SW 1271 (cell line): Measurements from ENCODE around the gene BRS3.
A peak's percentile ranks its signal among the peaks of the same experiment; 100 is the strongest.

Experiments
- DNase-seq, 2 experiments: peaks; one replicate each; lab custom pipeline; 2025; lab: John Stamatoyannopoulos, UW

BRS3 gene

DNA sequence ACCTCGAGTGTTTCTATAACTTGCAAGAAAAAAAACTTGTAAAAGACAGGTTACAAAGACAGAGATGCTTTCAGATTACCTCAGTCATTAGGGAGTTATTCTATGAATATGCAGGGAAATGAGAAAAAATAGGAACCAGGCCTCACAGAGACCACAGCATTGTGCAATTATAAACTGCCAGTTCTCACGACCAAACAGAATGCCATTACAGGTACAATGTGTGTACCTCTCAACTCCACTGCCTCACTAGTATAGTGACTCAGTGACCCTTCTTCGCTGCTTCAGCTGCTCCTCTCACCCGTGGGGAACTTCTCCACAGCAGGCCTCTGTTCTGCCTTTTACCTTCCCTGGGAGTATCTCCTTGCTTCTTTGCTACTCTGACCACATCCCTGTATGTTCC, 7.3 kb downstream of the BRS3 start:
- DNase-seq = no peak

DNA sequence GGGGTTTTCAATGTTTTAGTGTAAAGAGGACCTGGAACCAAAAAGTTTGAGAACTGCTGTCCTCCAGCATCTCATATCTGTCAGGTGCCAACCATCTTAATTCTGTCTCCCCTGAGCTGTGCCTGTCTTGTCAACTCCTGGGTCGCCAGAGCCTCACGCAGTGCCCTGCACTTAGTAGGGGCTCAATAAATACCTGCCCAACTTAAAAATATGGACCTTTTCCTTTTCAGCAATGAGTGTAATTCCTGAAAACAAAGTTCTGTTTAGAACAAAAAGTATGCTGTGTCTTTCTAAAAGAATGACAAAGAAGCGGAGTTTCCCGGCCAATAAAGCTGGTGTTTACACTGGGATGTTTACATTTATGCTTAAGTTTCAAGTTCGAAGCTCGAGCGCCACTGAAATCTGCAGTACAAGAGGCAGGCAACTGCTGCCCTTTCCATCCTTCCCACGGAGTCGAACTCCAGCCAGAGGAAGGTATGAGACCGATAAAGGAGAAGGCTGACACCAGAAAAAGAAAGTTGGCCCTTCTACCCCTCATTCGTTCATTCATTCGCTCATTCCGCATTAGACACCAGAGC, 8.5 kb downstream of the BRS3 start:
- no peak for DNase-seq

DNA sequence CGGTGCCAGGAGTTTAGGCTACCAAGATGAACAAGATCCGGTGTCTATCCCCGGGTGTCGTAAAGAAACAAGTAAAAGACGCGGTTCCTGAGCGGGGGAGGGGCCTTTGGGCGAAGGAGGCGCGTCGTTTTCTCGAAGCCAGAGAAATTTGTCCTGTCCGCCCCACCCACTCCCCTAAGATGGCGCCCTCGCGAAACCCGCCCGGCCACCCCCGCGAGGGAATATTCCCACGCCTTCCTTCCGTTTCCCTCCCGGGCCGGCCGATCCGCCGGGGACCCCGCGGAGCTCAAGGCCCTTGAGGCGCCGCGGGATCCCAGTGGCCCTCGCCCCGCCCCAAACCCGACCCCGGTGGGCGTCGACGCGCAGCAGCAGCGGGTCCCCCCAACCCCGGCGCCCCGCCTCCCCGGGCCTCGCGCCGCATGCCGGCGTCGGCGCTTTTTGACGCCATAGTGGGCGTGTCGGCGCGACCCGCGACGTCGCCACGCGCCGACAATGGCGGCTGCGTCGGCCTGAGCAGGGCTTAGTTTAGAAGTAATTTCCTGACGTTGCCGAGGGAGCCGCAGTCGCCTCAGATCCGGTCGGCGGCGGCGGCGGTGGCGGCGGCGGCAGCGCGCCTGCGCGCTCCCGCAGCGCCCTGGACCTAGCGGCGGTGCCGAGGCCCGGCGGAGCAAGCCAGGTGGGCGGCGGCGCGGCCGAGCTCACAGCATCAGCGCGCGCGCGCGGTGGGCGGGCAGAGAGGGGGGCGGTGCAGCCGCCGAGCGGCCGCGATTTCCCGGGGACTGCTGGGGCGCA, 9.2 kb downstream of the BRS3 start:
- peak; percentile 81 to 86 for DNase-seq

DNA sequence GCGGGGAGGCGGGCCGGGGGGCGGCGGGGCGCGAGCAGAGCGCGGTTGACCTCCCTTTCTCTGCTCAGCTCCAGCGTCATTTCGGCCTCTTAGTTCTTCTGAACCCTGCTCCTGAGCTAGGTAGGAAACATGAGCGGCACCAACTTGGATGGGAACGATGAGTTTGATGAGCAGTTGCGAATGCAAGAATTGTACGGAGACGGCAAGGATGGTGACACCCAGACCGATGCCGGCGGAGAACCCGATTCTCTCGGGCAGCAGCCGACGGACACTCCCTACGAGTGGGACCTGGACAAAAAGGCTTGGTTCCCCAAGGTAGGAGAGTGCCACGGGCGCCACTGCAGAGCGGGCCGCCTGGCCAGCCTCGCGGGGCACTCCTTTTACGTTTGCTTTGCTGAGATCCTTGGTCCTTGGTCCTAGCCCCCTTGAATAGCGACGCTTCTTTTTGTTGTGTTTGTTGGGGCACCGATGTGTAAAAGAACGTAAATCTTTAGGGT, 9.9 kb downstream of the BRS3 start, which contains the start of gene HTATSF1:
Gene HTATSF1 (plus strand): TSS at position 37 of the 497 bp plus-strand sequence. CDS start 93 bp downstream, at position 130.
- DNase-seq = peak in 1 of 2 experiments; percentile 12

DNA sequence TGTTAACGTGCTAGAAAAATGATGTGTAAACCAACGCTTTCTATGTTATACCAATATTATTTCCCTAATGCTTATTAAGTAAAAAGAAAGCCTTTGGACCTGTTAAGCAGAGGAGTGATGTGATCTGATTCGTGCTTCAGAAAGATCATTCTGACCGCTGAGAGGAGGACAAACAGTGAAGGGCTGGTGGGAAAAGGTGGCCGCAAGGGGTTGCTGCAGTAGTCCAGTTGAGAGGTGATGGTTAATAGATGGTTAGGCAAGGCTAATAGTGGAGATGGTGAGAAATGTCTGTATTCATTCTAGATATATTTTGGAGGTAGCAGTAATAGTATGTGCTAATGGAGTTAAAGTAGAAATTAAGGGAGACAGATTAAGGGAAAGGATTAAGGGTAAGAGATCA, 31.3 kb downstream of the BRS3 start:
- DNase-seq = no peak

DNA sequence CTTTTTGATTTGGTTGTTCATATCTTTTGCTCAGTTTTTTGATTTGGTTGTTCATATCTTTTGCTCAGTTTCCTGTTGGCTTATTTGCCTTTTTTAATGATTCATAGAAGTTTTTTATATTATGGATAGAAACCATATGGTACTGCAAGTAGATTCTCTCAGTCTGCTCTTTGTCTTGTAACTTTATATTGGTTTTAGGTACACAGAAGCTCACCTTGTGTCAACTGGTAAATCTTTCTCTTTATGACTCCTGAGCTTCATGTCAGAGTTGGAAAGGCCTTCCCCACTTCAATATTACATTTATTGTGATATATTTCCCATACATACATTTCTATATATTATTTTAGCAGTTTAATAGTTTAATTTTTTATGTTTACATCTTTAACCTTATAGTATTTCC, 36.0 kb downstream of the BRS3 start:
- DNase-seq = no peak

DNA sequence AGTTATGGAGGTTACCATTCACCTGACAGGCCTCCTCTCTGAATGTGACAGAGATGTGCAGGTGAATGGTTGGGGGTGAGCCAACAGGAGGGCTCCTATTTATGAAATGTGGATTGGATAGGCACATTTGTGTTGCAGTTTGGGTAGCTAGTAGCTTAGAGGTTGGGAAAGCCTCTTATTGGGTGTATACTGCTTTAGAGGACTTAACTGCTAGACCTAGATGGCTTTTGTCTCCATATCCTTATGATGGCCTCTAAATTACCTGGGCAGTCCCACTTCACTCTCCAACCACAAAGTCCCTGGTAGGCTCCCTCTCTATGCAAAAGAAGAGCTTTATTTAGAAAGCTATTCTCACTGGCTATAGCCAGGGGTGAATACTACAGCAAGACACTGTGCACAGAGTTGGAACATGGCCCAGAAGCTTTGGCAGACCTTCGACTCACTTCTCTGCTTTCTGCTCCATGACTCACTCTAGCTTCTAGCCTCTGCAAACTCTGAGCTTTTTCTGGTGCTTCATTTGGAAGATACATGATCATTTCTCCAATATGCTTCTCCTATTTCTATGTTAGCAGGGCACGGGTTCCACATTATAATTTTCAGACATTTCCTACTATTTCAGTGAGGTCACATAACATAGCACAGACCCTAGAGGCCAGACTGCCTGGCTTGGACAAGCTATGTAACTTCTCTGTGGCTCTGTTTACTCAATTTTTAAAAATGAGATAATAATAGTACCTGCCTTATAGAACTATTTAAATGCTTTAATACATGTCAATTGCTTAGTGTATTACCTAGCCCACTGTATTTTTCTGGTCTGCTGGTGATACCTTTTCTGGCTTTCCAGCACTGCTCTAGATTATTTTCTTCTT, 38.2 kb downstream of the BRS3 start:
- no peak for DNase-seq

DNA sequence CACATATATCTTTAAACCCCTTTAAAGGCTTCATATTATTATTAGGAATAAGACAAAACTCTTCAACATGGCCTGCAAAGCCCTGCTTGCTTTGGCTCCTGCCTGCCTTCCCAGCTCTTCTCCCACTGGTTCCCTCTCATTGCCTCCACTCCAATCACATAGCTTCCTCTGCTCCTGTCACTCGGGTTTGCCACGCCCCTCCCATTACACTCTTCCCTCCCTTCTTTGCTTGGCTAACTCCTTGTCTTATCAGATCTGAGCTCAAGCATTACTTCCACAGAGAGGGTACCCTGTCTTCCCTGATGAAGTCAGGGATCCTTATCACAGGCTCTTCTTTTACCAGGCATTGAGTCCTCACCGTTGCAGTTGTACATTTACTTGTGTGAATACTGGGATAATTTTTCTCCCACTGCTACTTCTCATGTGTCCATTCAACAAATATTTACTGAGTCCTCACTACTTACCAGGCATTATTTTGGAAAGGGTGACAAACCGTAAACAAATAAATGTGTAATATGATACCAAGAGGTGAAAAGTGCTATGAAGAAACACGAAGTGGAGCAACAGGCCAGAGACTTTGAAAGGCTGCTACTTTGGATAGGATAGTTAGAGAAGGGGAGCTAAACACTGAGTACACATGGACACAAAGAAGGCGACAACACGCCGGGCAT, 41.0 kb downstream of the BRS3 start:
- no peak for DNase-seq

DNA sequence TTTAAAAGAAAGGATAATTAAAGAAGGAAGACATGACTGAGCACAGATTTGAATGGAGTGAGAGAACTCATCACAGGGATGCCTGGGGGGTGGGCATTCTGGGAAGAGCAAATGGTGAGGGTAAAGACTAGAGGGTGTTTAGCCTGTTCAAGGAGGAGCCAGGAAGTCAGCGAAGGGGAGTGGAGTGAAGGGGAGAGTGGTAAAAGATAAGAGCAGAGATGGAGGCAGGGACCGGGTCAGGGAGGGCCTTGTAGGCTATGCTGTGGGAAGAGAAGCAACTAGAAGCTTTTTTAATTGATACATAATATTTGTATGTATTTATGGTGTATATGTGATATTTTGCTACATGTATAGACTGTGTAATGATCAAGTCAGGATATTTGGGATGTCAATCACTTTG, 42.0 kb downstream of the BRS3 start:
- no peak for DNase-seq

DNA sequence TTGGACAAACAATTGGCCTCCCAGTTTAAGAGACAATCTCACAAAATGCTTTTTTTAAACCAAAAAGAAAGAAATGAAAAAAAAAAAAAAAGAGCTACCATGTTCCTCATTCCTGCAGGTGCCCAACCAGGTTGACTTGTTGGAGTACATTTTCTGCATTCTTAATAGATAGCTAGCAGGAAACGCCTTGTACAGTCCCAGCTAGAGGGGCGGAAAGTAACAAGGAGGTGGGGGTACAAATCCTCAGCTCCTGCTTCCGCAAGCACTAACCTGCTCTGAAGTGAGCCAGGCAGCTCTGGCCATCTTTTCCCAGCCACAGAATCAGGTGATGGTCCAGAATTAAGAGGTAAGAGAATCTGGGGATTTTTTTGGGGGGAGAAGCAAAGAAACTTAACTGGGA, 44.2 kb downstream of the BRS3 start, which contains the start of gene VGLL1:
Gene VGLL1 (plus strand): TSS at position 265 of the 400 bp plus-strand sequence. CDS start 3,806 bp downstream, outside the sequence.
- DNase-seq = no peak

DNA sequence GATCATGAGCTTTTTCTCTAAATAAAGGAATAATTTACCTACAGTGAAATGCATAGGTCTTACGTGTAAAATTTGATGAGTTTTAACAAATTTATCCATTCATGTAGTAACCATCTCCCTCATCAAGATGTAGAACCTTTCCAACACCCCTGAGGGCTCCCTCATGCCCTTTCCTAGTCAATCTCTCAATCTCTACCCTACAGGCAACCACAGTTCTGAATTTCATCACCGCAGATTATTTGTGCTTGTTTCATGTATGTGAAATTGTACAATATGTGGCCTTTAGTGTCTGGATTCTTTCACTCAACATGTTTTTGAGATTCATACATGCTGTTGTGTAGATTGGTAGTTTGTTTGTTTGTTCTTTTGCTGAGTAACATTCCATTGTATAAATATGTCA, 46.4 kb downstream of the BRS3 start:
- DNase-seq = no peak

DNA sequence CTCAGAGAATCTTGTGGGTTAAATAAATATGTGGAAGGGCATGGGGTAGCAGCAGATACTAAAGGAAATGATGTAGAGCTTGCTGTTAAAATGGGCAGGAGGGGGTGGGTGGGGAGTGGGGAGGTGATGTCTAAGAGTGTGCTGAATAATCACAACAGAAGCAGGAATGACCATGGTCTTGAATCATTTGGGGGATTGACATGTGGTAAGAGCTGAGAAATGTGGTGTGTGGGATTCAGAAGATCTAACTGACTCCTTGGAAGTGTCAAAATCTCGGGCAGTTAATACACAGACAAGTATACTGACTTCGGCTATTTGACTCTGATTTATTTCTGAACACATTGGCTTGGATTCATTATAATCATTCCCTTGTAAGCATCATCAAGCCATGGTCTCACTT, 51.1 kb downstream of the BRS3 start:
- DNase-seq = no peak

DNA sequence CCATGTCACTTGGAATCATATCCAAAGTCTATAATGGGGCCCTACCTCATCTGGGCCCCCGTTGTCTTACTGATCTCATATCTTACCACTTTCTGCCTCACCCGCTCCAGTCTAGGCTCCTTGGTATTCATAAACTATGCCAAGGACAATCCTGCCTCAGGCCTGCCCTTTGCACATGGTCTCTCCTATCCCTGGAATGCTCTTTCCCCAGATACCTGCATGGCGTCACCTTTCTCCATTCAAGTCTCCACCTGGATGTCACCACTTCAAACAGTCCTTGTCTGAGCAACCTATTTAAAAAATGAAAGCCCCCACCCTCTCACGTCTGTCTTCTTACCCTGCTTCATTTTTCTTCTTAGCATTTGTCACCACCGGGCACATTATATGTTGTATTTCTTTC, 52.5 kb downstream of the BRS3 start:
- DNase-seq = no peak

DNA sequence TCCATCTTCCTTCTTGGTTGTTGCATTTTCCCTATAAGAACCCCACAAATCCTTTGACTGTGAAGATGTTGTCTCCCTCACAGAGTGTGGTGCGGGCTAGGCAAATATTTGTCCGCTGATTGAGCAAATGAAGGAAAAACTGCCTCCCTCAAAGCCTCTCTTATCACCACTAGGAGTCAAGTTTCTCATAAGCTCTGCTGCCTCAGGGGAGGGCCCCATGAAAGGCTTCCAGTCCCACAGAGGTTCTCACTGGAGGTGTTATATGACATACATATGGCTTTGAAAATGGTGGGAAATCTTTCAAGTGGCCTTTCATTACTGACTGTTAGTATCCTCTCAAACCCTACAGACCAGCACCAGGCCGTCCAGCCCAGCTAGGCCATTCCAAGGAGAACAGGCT, 53.5 kb downstream of the BRS3 start:
- no peak for DNase-seq

DNA sequence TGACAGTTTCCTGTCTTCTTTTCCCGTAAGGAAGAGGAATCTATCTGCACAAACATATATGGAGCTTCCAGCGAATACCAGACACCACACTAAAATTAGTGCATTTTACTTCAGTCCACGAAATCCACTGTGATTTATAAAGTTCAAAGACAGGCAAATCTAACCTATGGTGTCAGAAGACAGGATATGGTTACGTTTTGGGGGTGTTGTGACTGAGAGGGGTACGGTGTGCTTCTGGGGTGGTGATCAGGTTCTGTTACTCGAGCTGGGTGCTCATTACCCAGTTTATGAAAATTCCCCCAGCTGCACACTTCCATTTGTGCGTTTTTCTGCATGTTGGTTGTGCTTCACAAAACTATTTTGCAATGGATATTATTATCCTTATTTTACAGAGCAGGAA, 54.5 kb downstream of the BRS3 start:
- no peak for DNase-seq
